OCI-LY1 (cell line): ENCODE measurements around the gene CPVL.

ENCODE experiments used
- EZH2 ChIP-seq: fragments of 200-600 bp; sonication (generic), shearing (Covaris generic); IDR thresholded peaks from 2 replicates; pipeline ENCODE4 v1.8.0; 2017; ENCODE audit warnings: borderline replicate concordance, mixed run types, mild to moderate bottlenecking, antibody characterized with exemption, low read length, moderate library complexity, mixed read lengths
- TF ChIP-seq, protein P1 (sequence below): fragments of 200-600 bp; sonication (generic), shearing (Covaris generic); IDR thresholded peaks from 2 replicates; pipeline ENCODE4 v1.5.1; 2017; ENCODE audit warnings: mild to moderate bottlenecking, antibody characterized with exemption, low read length, moderate library complexity, mixed read lengths

DNA sequence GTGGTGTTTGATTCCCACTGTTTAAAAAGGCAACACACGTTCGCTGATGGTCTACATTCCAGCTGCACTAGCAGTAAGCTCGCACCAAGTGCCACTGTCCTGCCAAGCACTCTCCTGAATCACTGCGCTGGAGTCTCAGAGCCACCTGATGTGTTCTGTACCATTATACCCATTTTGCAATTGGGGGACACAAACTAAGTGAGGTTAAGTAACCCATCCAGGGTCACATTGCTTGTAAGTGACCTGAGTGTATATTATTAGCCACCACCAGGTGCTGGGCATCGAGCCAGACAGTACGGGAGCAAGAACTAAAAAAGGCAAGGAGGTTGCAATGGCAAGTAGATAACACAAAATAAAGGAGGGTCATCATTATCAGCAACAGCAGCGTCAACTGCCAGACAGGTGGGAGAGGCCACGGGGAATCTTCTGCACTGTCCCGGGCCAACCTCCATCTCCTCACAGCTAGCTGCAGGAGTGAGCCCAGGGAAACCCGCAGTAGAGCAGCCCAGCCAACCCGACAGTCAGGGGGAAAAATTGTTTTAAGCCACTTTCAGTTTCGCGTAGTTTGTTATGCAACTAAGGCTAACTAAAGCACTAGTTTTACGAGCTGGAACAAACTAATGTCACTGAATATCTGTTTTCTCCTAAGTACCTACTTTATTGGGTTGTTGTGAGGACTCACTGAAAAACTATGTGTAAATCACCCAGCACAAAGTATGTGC is 712 bp upstream of the CPVL start:
- TF ChIP-seq, protein P1, sequence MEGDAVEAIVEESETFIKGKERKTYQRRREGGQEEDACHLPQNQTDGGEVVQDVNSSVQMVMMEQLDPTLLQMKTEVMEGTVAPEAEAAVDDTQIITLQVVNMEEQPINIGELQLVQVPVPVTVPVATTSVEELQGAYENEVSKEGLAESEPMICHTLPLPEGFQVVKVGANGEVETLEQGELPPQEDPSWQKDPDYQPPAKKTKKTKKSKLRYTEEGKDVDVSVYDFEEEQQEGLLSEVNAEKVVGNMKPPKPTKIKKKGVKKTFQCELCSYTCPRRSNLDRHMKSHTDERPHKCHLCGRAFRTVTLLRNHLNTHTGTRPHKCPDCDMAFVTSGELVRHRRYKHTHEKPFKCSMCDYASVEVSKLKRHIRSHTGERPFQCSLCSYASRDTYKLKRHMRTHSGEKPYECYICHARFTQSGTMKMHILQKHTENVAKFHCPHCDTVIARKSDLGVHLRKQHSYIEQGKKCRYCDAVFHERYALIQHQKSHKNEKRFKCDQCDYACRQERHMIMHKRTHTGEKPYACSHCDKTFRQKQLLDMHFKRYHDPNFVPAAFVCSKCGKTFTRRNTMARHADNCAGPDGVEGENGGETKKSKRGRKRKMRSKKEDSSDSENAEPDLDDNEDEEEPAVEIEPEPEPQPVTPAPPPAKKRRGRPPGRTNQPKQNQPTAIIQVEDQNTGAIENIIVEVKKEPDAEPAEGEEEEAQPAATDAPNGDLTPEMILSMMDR = no peak
- no peak for TF ChIP-seq EZH2
